Measurements from ENCODE around the gene PGM1.

PGM1 gene

DNA sequence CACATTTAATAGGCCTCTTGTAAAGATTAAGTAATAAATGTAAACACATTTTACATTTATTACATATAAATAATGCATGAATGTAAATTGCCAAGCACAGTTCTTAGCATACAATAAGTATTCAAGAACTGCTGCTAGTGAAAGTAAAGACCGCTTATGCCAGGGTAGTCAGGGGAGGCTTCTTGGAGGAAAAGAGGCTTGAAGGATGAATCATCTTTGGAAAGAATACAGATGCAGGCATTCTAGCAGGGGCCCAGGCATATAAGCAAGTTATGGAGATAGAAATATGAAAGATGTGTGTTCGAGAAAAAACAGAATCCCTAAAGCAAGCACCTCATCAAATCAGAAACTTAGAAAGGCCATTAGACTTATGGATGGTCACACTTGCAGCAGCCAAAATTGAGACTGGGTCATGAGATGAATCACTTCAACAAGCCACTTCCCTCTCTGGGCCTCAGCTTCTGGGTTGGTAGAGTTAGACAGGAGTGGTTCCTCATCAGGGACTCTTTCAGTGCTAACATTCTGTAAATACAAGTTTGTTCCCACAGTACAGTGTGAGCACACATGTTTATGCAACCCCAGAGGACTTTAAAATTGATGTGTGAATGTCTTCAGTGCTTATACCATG, 100.8 kb downstream of the PGM1 start:
- no peak for DNase-seq (ENCODE audit: low read depth in 2 of 3, low spot score in 2 of 3)

DNA sequence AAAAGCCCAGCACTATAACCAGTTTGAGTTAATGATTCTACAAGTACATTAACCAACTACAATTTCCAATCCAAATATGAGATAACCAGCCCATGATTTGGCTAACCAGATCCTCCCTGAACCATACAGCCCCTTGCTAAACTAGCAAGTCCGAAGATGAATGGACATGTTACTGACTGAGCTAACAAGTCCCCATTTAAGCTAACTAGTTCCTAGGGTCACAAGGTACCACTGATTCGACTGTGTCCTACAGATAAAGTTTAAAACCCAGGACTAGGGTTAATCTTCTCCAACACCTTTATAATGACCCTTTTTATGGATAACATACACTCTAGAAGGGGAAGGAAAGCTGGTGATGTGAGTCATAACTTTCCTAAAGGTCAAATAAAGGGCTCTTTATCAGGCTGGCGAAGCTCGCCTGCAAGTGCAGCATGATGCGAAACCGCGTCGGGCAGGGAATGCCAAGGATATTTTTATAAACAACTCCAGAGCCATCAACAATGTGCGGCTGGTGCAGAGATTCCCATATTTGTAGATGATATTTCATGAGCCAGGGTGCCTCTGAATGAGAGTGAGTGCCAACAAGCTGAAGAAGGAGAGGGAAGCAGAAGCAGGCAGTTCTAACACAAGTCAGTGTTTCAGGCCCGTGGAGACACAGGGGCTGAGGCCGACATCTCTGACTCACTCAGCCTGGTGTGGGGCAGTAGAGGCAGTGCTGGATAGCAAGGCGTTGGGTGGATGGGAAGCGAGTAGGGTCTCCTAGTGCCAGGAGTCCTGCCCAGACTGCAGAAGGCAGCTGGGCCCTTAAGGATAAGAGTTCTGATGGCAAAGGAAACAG, 105.0 kb downstream of the PGM1 start:
- no peak for DNase-seq (ENCODE audit: low read depth in 2 of 3, low spot score in 2 of 3)

DNA sequence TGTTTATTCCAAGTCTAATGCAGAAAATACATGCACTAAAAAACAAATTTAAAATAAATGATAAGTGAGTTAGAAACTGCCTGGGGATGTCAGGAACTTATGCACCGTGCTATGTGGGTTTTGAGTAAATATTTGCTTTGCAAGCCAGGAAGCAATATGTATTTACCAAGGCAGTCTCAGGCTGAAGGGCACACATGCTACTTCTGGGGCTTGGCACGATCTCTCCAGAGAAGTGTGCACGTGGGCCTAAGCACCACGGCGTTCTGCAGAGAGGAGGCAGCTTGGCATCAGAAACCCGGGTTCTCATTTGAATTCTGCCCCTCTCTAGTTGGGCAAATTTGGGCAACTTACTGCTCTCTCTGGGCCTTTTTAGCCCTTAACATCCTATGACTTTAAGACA, 108.0 kb downstream of the PGM1 start:
- no peak for DNase-seq (ENCODE audit: low read depth in 2 of 3, low spot score in 2 of 3)

- no peak for DNase-seq (ENCODE audit: low read depth in 2 of 3, low spot score in 2 of 3)
These were observed 110.5 kb downstream of the PGM1 start for GRCh38 chr1:63703701-63704107.

DNA sequence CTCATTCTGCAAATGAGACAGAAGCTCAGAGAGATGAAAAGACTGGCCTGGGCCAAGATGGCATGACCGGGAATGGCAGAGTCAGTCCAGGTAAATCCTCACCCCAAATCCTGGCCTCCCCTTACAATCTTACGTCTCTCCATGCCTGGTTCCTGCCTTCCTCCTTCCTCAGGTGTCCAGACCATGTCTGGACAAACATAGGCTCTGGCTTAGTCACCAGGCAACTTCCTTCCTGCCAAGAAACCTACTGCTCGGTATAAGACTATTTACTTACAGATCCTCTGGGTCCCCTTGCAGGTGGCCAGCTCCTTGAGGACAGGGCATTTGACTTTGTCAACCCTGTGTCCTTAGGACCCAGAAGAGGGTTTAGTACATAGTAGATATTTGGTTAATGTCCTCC, 111.2 kb downstream of the PGM1 start:
- DNase-seq (ENCODE audit: low read depth in 2 of 3, low spot score in 2 of 3), result no peak

DNA sequence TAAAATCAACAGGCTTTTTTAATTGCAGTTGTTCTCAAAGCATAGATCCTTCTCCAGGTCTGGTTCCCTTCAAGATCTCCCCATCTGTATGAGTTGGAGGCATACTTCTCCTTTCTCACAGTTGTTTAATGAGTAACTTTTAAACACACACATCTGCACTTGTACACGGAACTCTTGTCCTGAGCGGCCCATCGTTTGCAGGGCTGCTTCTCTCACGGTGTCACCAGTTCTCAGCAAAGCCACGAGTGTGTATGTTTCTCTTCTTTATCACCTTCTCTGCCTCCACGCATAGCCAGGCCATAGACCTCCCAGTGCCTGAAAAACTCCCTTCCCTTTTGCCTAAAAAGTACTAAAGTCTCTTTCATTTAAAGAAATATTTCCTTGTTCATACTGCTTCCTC, 111.9 kb downstream of the PGM1 start:
- DNase-seq (ENCODE audit: low read depth in 2 of 3, low spot score in 2 of 3), result no peak

DNA sequence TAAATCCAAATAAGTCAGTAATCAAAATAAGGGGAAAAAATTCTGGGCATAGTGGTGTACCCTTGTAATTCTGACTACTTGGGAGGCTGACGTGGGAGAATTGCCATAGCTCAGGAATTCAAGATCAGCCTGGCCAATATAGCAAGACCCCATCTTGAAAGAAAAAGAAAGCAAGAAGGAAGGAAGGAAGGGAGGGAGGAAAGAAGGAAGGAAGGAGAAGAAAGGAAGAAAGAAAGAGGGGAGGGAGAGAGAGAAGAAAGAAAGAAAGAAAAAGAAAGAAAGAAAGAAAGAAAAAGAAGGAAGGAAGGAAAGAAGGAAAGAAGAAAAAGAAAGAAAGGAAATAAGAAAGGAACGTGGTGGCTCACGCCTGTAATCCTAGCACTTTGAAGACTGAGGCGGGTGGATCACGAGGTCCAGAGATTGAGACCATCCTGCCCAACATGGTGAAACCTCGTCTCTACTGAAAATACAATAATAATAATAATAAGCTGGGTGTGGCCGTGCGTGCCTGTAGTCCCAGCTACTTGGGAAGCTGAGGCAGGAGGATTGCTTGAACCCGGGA, 116.1 kb downstream of the PGM1 start:
- no peak for DNase-seq (ENCODE audit: low read depth in 2 of 3, low spot score in 2 of 3)

Data from activated CD8-positive, alpha-beta memory T cell treated with anti-CD3 and anti-CD28 coated beads for 48 hours (primary cell).